MM.1S (cell line): Measurements from ENCODE around the gene UNC13C.

Experiments used
- EZH2 ChIP-seq: fragments of 300-600 bp; sonication (generic); optimal IDR thresholded peaks from 2 replicates; pipeline ENCODE3; 2017; ENCODE audit warnings: low read depth, mild to moderate bottlenecking, antibody characterized with exemption, low read length, mixed read lengths
- EZH2phosphoT487 ChIP-seq: fragments of 300-600 bp; sonication (generic); IDR thresholded peaks from 2 replicates; pipeline ENCODE4 v1.6.1; 2018; ENCODE audit warnings: antibody characterized with exemption, low read length
- TF ChIP-seq, protein P1 (sequence below): fragments of 300-600 bp; sonication (generic); IDR thresholded peaks from 2 replicates; pipeline ENCODE4 v1.5.1; 2016; ENCODE audit warnings: antibody characterized with exemption, low read length, mixed read lengths

- TF ChIP-seq, protein P1, sequence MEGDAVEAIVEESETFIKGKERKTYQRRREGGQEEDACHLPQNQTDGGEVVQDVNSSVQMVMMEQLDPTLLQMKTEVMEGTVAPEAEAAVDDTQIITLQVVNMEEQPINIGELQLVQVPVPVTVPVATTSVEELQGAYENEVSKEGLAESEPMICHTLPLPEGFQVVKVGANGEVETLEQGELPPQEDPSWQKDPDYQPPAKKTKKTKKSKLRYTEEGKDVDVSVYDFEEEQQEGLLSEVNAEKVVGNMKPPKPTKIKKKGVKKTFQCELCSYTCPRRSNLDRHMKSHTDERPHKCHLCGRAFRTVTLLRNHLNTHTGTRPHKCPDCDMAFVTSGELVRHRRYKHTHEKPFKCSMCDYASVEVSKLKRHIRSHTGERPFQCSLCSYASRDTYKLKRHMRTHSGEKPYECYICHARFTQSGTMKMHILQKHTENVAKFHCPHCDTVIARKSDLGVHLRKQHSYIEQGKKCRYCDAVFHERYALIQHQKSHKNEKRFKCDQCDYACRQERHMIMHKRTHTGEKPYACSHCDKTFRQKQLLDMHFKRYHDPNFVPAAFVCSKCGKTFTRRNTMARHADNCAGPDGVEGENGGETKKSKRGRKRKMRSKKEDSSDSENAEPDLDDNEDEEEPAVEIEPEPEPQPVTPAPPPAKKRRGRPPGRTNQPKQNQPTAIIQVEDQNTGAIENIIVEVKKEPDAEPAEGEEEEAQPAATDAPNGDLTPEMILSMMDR, result no peak
- TF ChIP-seq EZH2 (no peak), EZH2phosphoT487 (no peak)
These were observed 478.2 kb downstream of the UNC13C start for GRCh38 chr15:54456413-54456812.
